ENCODE measurements around the gene DAP3.

The DAP3 gene

DNA sequence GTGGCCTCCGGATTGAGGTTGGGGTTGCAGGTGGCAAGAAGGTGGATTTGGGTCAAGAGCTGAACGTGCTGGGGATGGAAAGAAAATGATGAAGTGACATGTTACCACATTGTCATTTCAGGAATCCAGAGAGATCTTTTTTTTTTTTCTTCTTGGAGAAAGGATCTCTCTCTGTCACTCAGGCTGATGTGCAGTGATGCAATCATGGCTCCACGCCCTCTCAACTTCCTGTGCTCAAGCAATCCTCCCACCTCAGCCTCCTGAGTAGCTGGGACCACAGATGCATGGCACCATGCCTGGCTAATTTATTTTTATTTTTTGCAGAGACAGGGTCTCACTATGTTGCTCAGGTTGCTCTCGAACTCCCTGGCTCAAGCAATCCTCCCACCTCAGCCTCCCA is 87.5 kb downstream of the DAP3 start:
- TF ChIP-seq, protein P1, sequence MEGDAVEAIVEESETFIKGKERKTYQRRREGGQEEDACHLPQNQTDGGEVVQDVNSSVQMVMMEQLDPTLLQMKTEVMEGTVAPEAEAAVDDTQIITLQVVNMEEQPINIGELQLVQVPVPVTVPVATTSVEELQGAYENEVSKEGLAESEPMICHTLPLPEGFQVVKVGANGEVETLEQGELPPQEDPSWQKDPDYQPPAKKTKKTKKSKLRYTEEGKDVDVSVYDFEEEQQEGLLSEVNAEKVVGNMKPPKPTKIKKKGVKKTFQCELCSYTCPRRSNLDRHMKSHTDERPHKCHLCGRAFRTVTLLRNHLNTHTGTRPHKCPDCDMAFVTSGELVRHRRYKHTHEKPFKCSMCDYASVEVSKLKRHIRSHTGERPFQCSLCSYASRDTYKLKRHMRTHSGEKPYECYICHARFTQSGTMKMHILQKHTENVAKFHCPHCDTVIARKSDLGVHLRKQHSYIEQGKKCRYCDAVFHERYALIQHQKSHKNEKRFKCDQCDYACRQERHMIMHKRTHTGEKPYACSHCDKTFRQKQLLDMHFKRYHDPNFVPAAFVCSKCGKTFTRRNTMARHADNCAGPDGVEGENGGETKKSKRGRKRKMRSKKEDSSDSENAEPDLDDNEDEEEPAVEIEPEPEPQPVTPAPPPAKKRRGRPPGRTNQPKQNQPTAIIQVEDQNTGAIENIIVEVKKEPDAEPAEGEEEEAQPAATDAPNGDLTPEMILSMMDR (conservative IDR thresholded peaks at IDR 0.05), result no peak
- no peak overlapping the region for H3K27ac ChIP-seq

DNA sequence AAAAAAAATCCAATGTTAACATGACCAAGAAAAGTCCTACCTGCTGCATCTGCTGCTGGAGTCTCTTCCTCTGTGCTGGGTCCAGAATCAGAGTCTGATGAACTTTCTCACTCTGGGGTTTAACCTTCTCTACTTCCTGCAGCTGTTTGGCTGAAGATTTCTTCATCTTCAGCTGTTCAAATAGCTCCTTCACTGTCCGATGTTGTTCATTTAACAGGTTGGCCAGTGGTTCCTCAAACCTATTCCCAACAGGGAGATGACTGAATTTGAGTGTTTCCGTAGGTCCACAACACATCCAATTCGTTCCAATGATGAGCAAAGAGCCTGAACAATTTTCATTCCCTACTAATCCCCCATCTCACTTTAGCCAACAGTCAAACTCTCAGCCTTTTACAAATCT is 88.7 kb downstream of the DAP3 start:
- TF ChIP-seq, protein P1 (conservative IDR thresholded peaks at IDR 0.05), result no peak

More for the DNA sequence above, 88.7 kb downstream of the DAP3 start:
- no peak overlapping the region for H3K27ac ChIP-seq
